OCI-LY3 (cell line): ENCODE measurements around the gene RBM28.

Source experiments
- H2AFZ ChIP-seq: fragments of 200-600, 300-600 bp; shearing (Covaris generic); 2 replicates; pipeline ENCODE4 v1.6.0; 2014; ENCODE audit warnings: antibody characterized with exemption, low read depth, low read length
- H3K27ac ChIP-seq: fragments of 200-600, 300-600 bp; sonication (generic); 2 replicates; pipeline ENCODE4 v1.5.1; 2014; ENCODE audit warnings: mild to moderate bottlenecking, low read length, moderate library complexity, mixed read lengths
- H3K27me3 ChIP-seq: fragments of 200-600, 300-600 bp; sonication (generic); 2 replicates; pipeline ENCODE4 v1.6.1; 2014; ENCODE audit warnings: low read depth, low read length, mixed read lengths
- H3K36me3 ChIP-seq: fragments of 200-600, 300-600 bp; sonication (generic); replicated peaks from 2 replicates; pipeline ENCODE3; 2014; ENCODE audit warnings: low read depth, low read length, mixed read lengths
- H3K4me1 ChIP-seq: fragments of 300-600, 200-600 bp; sonication (generic); 2 replicates; pipeline ENCODE4 v1.6.1; 2014; ENCODE audit warnings: low read length, mixed read lengths
- H3K4me2 ChIP-seq: fragments of 200-600, 300-600 bp; sonication (generic); 2 replicates; pipeline ENCODE4 v1.6.1; 2014; ENCODE audit warnings: low read length, mixed read lengths
- H3K4me3 ChIP-seq: fragments of 300-600, 200-600 bp; sonication (generic); 2 replicates; pipeline ENCODE4 v1.5.1; 2014; ENCODE audit warnings: antibody characterized with exemption, mild to moderate bottlenecking, low read length, moderate library complexity
- H3K79me2 ChIP-seq: fragments of 300-600, 200-600 bp; shearing (Covaris generic); 2 replicates; pipeline ENCODE4 v1.6.1; 2014; ENCODE audit warnings: mild to moderate bottlenecking, low read length, mixed read lengths
- H3K9ac ChIP-seq: fragments of 300-600, 200-600 bp; shearing (Covaris generic); 2 replicates; pipeline ENCODE4 v1.6.0; 2014; ENCODE audit warnings: mild to moderate bottlenecking, low read length, moderate library complexity
- H3K9me3 ChIP-seq: fragments of 200-600, 300-600 bp; shearing (Covaris generic); 2 replicates; pipeline ENCODE4 v1.6.1; 2014; ENCODE audit warnings: low read length, mixed read lengths; ENCODE audit not compliant: insufficient read depth
- H4K20me1 ChIP-seq: fragments of 200-600, 300-600 bp; sonication (generic); 2 replicates; pipeline ENCODE4 v1.6.1; 2016; ENCODE audit warnings: low read length, mixed read lengths; ENCODE audit not compliant: insufficient read depth
- CTCF ChIP-seq: fragments of 200-600, 300-600 bp; sonication (generic); IDR thresholded peaks from 2 replicates; pipeline ENCODE4 v1.5.1; 2014; ENCODE audit warnings: antibody characterized with exemption, low read length, low read depth
- EZH2phosphoT487 ChIP-seq: fragments of 200-600 bp; shearing (Covaris generic); IDR thresholded peaks from 2 replicates; pipeline ENCODE4 v1.6.1; 2018; ENCODE audit warnings: antibody characterized with exemption, mixed run types, low read depth

RBM28 gene

GRCh38 chr7:128268233-128268632 lies 75.5 kb downstream of the RBM28 start:
- Histone ChIP-seq H3K4me1 (no peaks in the 10 kb centered on the region), H3K9ac (no peak overlapping the region), H3K79me2 (no peaks in the 10 kb centered on the region), H3K4me3 (no peak overlapping the region), H3K36me3 (no peaks in the 10 kb centered on the region), H2AFZ (no peak overlapping the region), H3K27me3 (peaks cover 20% of the 10 kb centered on the region), H4K20me1 (no peaks in the 10 kb centered on the region), H3K27ac (no peak overlapping the region), H3K9me3 (no peaks in the 10 kb centered on the region), H3K4me2 (no peak overlapping the region)
- no peak for TF ChIP-seq EZH2phosphoT487
- TF ChIP-seq CTCF: no peak

- H3K4me1 ChIP-seq: no peaks in the 10 kb centered on the region
- H3K4me3 ChIP-seq: no peak overlapping the region
- H2AFZ ChIP-seq: no peak overlapping the region
- H3K9ac ChIP-seq: no peak overlapping the region
- peaks cover 20% of the 10 kb centered on the region for H3K27me3 ChIP-seq
- H3K27ac ChIP-seq: no peak overlapping the region
- H3K9me3 ChIP-seq: no peaks in the 10 kb centered on the region
- no peak overlapping the region for H3K4me2 ChIP-seq
- H3K79me2 ChIP-seq: no peaks in the 10 kb centered on the region
- H4K20me1 ChIP-seq: no peaks in the 10 kb centered on the region
- no peaks in the 10 kb centered on the region for H3K36me3 ChIP-seq
- TF ChIP-seq EZH2phosphoT487 (no peak), CTCF (no peak)
Observed at GRCh38 chr7:128267595-128267924, 76.1 kb downstream of the RBM28 start.

DNA sequence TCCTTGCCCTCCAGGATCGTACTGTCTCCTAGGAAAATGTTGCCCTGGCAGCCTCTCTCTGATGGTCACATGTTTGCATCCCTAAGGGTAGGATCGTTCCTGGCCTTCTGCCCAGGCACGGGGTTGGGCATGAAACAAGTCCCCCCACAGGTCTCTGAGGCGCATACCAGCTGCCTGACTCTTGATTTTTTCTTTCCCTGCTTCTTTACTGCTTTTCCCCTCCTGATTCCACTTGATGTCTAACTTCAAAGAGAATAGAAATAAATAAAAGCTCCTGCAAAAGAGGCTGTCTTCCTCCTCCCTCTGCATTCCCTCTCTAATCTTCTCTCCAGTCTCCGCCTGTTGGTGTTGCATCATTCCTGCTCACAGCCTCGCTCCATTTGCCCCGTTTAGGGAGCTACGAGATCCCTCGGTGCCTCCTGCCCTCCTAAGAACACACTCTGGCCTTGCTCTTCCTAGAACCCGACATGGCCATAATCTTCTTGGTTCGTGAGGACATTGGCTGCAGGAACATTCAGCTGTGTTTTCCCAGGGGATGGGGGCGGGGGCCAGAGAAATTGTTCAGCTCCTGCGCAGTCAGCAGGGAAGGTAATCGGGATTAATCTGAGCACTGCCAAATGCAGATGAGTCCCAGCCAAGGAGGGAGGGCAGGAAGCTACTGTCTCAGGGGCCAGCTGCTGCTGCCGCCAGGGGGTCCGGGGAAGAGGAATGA lies 76.7 kb downstream of the RBM28 start:
- TF ChIP-seq EZH2phosphoT487 (no peak), CTCF (no peak)
- no peak overlapping the region for H3K4me2 ChIP-seq
- H3K4me1 ChIP-seq: no peaks in the 10 kb centered on the region
- no peak overlapping the region for H3K27ac ChIP-seq
- no peaks in the 10 kb centered on the region for H4K20me1 ChIP-seq
- no peaks in the 10 kb centered on the region for H3K9me3 ChIP-seq
- H3K79me2 ChIP-seq: no peaks in the 10 kb centered on the region
- peaks cover 20% of the 10 kb centered on the region for H3K27me3 ChIP-seq
- no peaks in the 10 kb centered on the region for H3K36me3 ChIP-seq
- H2AFZ ChIP-seq: no peak overlapping the region
- no peak overlapping the region for H3K9ac ChIP-seq
- H3K4me3 ChIP-seq: no peak overlapping the region

- Histone ChIP-seq H3K9ac (no peak overlapping the region), H4K20me1 (no peaks in the 10 kb centered on the region), H3K36me3 (no peaks in the 10 kb centered on the region), H2AFZ (no peak overlapping the region), H3K27ac (no peak overlapping the region), H3K27me3 (peaks cover 20% of the 10 kb centered on the region), H3K79me2 (no peaks in the 10 kb centered on the region), H3K4me3 (no peak overlapping the region), H3K4me1 (no peaks in the 10 kb centered on the region), H3K9me3 (no peaks in the 10 kb centered on the region), H3K4me2 (no peak overlapping the region)
- TF ChIP-seq CTCF (no peak), EZH2phosphoT487 (no peak)
Observed at GRCh38 chr7:128266529-128266882, 77.2 kb downstream of the RBM28 start.
